Dendritic cell treated with granulocyte-macrophage colony-stimulating factor and Interleukin-4, amounts not matched to agents 40 ng/mL and 50 ng/mL, for 4 days (primary cell): ENCODE data around the gene PTPN13.

Experiments
- H3K27ac Mint-ChIP-seq: one replicate; pipeline ENCODE4 v1.8.0; 2022; ENCODE audit warnings: mild to moderate bottlenecking, mixed read lengths
- H3K27me3 Mint-ChIP-seq: one replicate; pipeline ENCODE4 v1.8.0; 2022; ENCODE audit warnings: mild to moderate bottlenecking, mixed read lengths
- H3K36me3 Mint-ChIP-seq: one replicate; pipeline ENCODE4 v1.8.0; 2022; ENCODE audit warnings: low read depth, mixed read lengths
- H3K4me1 Mint-ChIP-seq: one replicate; pipeline ENCODE4 v1.8.0; 2022; ENCODE audit warnings: low read depth, mixed read lengths
- H3K4me3 Mint-ChIP-seq: one replicate; pipeline ENCODE4 v1.8.0; 2022; ENCODE audit warnings: mild to moderate bottlenecking, moderate library complexity, mixed read lengths
- H3K9me3 Mint-ChIP-seq: one replicate; pipeline ENCODE4 v1.8.0; 2022; ENCODE audit warnings: mixed read lengths
- intact Hi-C: fragments of 100-400 bp; cut with micrococcal nuclease; formaldehyde crosslinking; loops from one replicate; pipeline ENCODE4 v1.15.0; 2022

The PTPN13 gene

DNA sequence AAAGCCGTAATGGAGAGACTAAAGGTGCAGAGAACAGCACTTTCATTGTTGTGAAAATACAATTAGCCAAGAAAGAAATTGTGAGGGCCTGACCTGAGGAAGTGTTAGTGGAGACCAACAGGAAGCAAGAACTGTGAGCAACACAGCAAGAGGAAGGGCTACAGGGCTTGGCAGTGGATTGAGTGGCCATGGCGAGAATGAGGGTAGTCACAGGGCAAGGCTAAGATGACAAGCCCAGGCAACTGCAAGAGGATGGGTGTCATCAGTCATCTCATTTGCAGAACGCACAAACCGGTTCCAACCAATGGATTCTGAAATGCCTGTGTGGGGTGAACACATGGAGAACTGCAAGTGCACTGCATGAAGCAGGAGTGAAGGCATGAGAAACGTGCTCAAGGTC lies 251.5 kb downstream of the PTPN13 start:
- intact Hi-C loops = no loop called here
- Mint-ChIP-seq H3K4me3 (no peak overlapping the region), H3K36me3 (no peaks in the 10 kb centered on the region), H3K4me1 (peaks cover 5% of the 10 kb centered on the region), H3K27ac (no peak overlapping the region), H3K9me3 (no peaks in the 10 kb centered on the region), H3K27me3 (no peaks in the 10 kb centered on the region)

DNA sequence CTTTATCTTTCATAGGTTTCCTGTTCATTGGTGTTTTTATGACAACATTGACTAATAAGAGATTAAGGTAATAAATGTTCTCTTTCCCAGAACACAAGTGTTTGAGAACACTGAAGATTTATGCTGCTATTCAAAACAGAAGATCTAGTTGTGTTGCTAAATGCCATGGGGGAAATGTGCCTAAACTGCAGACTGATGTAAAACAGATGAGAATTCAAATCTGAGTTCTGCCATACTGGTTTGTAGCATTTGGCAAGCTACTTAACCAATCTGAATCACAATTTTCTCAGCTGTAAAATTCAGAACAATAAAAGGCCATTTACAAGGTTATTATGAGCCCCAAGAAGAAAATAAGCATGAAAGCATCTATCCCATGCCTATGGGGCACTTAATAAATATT lies 252.8 kb downstream of the PTPN13 start:
- H3K27me3 Mint-ChIP-seq = no peaks in the 10 kb centered on the region
- no peaks in the 10 kb centered on the region for H3K9me3 Mint-ChIP-seq
- no peaks in the 10 kb centered on the region for H3K36me3 Mint-ChIP-seq
- intact Hi-C loops = no loop called here
- H3K4me3 Mint-ChIP-seq = no peak overlapping the region
- H3K27ac Mint-ChIP-seq = no peak overlapping the region
- peaks cover 5% of the 10 kb centered on the region for H3K4me1 Mint-ChIP-seq

DNA sequence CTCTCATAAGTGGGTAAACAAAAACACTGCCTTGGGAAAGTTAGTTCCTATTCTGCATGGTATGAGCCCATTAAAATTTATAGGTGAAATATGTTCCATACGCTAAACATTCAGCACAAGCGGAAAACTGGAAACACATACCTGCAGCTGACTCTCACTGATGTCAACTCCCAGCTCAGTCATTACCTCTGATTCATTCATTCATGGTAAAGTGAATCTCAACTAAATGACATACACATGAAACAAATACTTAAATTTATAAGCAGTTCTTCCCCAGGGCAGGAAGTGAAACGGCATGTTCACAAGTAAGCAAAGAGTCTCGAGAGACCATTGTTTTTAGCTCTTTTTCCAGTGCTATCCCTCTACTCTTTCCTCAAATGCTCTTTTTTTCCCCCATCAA lies 253.5 kb downstream of the PTPN13 start:
- Mint-ChIP-seq H3K4me1 (peaks cover 5% of the 10 kb centered on the region), H3K4me3 (no peak overlapping the region), H3K9me3 (no peaks in the 10 kb centered on the region), H3K27me3 (no peaks in the 10 kb centered on the region), H3K36me3 (no peaks in the 10 kb centered on the region), H3K27ac (no peak overlapping the region)
- intact Hi-C loops = no loop called here

GRCh38 chr4:86848136-86848535 lies 254.0 kb downstream of the PTPN13 start:
- Mint-ChIP-seq H3K9me3 (no peaks in the 10 kb centered on the region), H3K36me3 (no peaks in the 10 kb centered on the region), H3K4me1 (peaks cover 5% of the 10 kb centered on the region), H3K4me3 (no peak overlapping the region), H3K27ac (no peak overlapping the region), H3K27me3 (no peaks in the 10 kb centered on the region)
- intact Hi-C loops = no loop called here

DNA sequence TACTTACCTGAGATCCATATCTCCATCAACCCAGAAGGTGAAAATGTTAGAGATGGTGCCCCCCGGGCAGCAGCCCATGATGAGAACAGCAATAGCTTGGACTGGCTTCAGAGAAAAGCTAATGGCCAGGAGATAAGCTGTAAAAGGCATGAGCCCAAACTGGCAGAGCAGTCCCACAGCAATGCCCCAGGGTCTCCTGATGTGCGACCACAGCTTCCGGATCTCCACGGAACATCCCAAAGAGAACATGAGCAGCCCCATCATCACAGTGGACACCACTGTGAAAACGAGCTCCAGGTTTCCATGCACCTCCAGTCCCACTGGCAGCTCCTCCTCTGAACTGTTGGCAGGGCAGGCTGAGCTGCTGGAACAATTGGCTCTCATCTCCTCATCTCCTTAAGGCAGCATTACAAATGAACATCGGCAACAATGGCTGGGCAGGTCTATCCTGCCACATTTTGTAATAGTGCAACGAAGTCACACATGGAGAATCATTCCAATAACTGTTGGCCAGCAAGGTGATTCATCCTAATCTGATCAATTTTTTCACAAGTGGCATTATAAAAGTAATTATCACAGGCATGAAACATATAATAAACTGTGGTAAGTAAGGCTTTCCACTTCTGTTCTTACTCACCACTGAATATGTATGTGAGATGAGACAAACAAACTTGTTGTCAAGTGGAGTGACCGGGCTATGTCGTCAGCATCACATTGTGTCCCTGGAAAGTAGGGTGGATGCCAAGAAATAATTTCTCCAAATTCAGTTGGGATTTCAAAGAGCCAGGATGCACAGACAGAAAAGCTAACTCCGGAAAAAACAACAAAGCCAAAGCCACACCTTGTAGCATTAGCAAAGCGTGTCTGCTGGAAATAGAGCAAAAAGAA lies 254.9 kb downstream of the PTPN13 start, which contains the start of gene SLC10A6:
Gene SLC10A6 (minus strand): TSS at position 653 of the 888 bp plus-strand sequence. CDS start 269 bp downstream, at position 384.
- intact Hi-C loops = no loop called here
- H3K9me3 Mint-ChIP-seq = no peaks in the 10 kb centered on the region
- H3K4me3 Mint-ChIP-seq = no peak within 1 kb of the TSS
- no peak within 1 kb of the TSS for H3K27ac Mint-ChIP-seq
- H3K4me1 Mint-ChIP-seq = peaks cover 5% of the 10 kb centered on the region
- H3K27me3 Mint-ChIP-seq = no peaks in the 10 kb centered on the region
- no peaks in the 10 kb centered on the region for H3K36me3 Mint-ChIP-seq

DNA sequence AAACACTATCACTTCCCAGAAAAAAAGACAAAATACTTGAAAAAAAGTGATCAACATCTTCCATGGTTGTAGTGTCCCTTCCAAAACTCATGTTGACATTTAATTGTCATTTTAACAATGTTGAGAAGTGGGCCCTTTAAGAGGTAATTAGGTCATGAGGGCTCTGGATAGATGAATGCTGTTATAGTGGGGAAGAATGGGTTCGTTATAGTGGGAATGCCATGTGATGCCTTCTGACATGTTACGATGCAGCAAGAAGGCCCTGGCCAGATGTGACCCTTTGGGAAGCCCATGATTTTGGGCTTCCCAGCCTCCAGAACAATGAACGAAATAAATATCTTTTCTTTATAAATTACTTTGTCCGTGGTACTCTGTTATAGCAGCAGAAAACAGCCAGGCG lies 259.1 kb downstream of the PTPN13 start:
- intact Hi-C loops = no loop called here
- Mint-ChIP-seq H3K4me1 (no peaks in the 10 kb centered on the region), H3K4me3 (no peak overlapping the region), H3K27me3 (no peaks in the 10 kb centered on the region), H3K36me3 (no peaks in the 10 kb centered on the region), H3K9me3 (no peaks in the 10 kb centered on the region), H3K27ac (no peak overlapping the region)

DNA sequence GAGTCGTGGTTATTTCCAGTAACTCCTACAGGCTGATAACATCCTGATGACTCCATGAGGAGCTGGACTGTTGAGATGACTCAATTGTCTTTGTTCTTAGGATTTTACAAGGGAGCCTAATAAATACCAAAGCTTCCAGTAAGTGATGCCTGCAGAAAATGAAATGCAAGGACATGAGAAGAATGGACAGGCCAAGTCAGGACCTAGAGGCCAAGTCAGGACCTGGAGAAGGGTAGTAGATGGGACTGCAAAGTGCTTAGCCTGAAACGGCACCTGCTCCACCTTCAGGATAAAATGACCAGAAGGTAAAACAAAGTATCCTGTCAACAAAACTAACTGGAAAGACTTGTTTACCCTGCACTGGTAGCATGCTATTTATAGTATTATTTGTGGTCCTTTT lies 261.5 kb downstream of the PTPN13 start:
- Mint-ChIP-seq H3K4me1 (no peaks in the 10 kb centered on the region), H3K9me3 (no peaks in the 10 kb centered on the region), H3K4me3 (no peak overlapping the region), H3K27me3 (no peaks in the 10 kb centered on the region), H3K36me3 (no peaks in the 10 kb centered on the region), H3K27ac (no peak overlapping the region)
- intact Hi-C loops = no loop called here

DNA sequence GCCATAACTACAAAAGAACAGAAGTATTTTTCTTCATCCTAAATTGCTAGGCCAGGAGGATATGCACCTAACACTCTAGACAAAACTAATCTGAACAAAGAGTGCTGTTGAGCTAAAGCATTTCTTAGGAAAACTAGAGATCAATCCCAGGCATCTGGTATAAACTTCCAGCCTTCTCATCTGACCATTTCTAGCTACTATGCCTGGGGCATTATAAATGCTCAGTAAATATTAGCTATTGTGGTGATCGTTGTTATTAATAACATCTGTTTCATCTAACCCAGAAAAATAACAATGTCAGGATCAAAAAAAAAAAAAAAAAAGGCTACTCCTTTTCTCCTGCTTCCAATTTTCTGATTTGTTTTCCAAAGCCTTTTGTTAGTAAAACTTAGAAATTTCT lies 262.8 kb downstream of the PTPN13 start:
- no peak overlapping the region for H3K4me3 Mint-ChIP-seq
- H3K27me3 Mint-ChIP-seq = no peaks in the 10 kb centered on the region
- no peaks in the 10 kb centered on the region for H3K9me3 Mint-ChIP-seq
- no peaks in the 10 kb centered on the region for H3K4me1 Mint-ChIP-seq
- intact Hi-C loops = no loop called here
- H3K27ac Mint-ChIP-seq = no peak overlapping the region
- H3K36me3 Mint-ChIP-seq = no peaks in the 10 kb centered on the region

DNA sequence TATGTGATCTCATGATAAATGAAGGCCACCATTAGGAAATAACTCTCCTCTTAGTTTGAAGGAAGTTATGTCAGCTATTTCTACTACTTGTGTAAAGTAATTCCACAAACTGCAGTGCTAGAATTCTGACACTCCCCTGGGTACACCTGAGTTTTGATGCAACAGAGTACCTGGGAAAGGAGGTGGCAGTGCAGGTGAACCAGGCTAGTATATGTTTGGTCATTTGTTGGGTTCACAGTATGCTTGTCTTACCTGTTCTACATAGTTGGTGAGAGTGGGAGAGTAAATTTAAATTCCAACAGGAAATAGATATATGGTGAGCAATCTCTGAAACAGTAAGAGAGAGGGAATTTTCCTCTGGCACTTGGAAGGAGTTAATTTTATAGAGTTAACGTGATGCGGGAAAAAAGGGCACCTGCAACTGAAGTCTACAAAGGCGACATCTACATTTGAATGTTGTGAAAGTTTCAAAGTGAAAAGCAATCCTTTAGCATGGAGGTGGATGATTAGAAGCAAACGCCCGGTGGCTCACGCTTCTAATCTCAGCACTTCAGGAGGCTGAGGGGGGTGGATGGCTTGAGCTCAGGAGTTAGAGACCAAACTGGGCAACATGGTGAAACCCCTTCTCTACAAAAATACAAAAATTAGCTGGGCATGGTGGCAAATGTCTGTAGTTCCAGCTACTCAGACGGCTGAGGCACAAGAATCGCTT lies 263.4 kb downstream of the PTPN13 start:
- intact Hi-C loops = no loop called here
- no peaks in the 10 kb centered on the region for H3K27me3 Mint-ChIP-seq
- H3K9me3 Mint-ChIP-seq = no peaks in the 10 kb centered on the region
- H3K4me3 Mint-ChIP-seq = no peak overlapping the region
- H3K27ac Mint-ChIP-seq = no peak overlapping the region
- no peaks in the 10 kb centered on the region for H3K36me3 Mint-ChIP-seq
- no peaks in the 10 kb centered on the region for H3K4me1 Mint-ChIP-seq
